GM19099 (cell line): Measurements from ENCODE around the gene URB1.

Experiments used
- POLR2A ChIP-seq: IDR thresholded peaks from 3 replicates; pipeline ENCODE4 v1.6.1; 2011; ENCODE audit warnings: low read depth; ENCODE audit not compliant: insufficient read length; ENCODE audit errors: extremely low read depth

URB1 gene

GRCh38 chr21:32322103-32322502 lies 70.7 kb downstream of the URB1 start:
- TF ChIP-seq POLR2A, result no peak

DNA sequence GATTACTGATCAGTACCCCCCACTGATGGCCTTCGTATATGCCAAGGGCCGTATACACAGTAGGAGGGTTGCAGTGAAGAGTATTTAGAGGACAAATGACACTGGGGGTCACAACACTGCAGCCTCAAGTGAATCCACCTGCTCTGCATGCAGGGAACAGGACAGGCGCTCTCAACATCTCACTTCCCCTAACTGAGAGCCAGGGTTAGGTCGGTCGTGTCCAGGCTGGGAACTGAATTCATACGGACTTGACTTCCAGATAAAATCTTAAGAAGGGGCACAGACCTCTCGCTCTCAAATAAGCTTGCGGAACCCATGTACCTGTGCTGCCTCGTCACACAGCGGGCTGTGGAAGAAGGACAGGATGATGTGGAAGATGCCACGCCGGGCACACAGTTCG lies 71.3 kb downstream of the URB1 start:
- no peak for TF ChIP-seq POLR2A

- TF ChIP-seq POLR2A, result no peak
Observed at GRCh38 chr21:32320726-32321125, 72.1 kb downstream of the URB1 start.

DNA sequence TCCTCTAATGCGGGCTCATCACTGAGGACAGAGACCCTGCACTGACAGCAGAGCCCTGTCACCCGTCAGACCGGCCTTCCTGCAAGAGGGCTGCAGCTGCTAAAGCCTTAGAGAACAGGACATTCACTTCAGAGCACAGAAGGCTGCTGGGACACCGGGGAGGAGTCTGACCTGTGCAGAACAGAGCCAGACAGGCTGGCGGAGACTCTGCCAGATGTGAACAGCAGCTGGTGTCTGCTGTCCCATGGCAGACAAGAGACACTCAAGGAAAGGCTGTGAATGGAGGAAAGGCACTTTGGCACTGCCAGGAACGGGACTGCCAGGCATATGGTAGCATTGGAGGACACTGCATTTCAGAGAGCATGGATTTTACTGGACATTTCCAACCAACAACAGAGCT lies 72.8 kb downstream of the URB1 start:
- no peak for TF ChIP-seq POLR2A

- no peak for TF ChIP-seq POLR2A
Observed at GRCh38 chr21:32319012-32319411, 73.8 kb downstream of the URB1 start.

- no peak for TF ChIP-seq POLR2A
Observed at GRCh38 chr21:32317726-32318125, 75.1 kb downstream of the URB1 start.

GRCh38 chr21:32316361-32317215 lies 76.2 kb downstream of the URB1 start:
- no peak for TF ChIP-seq POLR2A

GRCh38 chr21:32315511-32316281 lies 77.1 kb downstream of the URB1 start:
- no peak for TF ChIP-seq POLR2A

- no peak for TF ChIP-seq POLR2A
Observed at GRCh38 chr21:32314806-32315205, 78.0 kb downstream of the URB1 start.

- TF ChIP-seq POLR2A, result no peak
Observed at GRCh38 chr21:32312976-32313375, 79.8 kb downstream of the URB1 start.

DNA sequence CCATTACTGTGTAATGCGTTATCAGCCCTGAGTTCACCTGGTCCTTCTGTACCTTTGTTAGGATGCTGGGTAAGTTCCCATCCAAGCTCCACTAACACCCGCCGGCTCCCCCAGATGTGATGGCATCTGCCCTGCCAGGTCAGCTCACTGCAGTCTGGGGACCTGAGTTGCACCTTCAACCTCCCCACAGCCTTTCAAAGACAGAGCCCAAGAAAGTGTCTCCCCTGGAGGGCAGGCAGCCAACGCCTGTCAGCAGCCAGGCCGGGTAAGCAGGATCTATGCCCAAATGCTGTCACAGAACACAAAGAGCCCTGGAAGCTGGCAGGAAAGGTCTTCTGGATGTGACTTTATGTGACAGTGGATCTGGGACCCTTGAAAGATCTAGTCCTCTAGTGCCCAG lies 80.5 kb downstream of the URB1 start:
- no peak for TF ChIP-seq POLR2A

- TF ChIP-seq POLR2A, result no peak
Observed at GRCh38 chr21:32311621-32312020, 81.2 kb downstream of the URB1 start.

- TF ChIP-seq POLR2A, result no peak
Observed at GRCh38 chr21:32309906-32310460, 82.8 kb downstream of the URB1 start.

GRCh38 chr21:32308696-32309095 lies 84.1 kb downstream of the URB1 start:
- no peak for TF ChIP-seq POLR2A

- no peak for TF ChIP-seq POLR2A
Observed at GRCh38 chr21:32307706-32308105, 85.1 kb downstream of the URB1 start.
